Aorta (tissue), 5 donors: ENCODE data around the gene SLC22A1. TPM values are rescaled to one million over a fixed set of nuclear protein-coding genes. Genes with fewer than 3 reads are reported as not detected.

Experiments
- ATAC-seq: fragments of 200-7000 bp; cut with Tn5 transposase; one replicate; pipeline ENCODE4 v1.9.1; 2022; ENCODE audit warnings: moderate library complexity; ENCODE audit not compliant: low FRiP score
- DNase-seq, 2 donors: peaks; one replicate each; pipeline ENCODE4 v3.0.0-alpha.2; 2020
- H3K27ac ChIP-seq, 2 donors: one replicate each; pipeline ENCODE4 v1.5.1; 2013; ENCODE audit warnings: low read length in 2 of 2, mild to moderate bottlenecking in 2 of 2, moderate library complexity in 2 of 2, control low read depth in 1 of 2, inconsistent platforms in 1 of 2, low read depth in 1 of 2
- H3K27me3 ChIP-seq, 2 donors: one replicate each; pipeline ENCODE4 v1.6.1; 2013; ENCODE audit warnings: control low read depth in 1 of 2, low read length in 1 of 2, mild to moderate bottlenecking in 1 of 2, moderate library complexity in 1 of 2; ENCODE audit not compliant: insufficient read depth in 2 of 2, control insufficient read depth in 1 of 2
- H3K36me3 ChIP-seq, 2 donors: one replicate each; pipeline ENCODE4 v1.6.1; 2013; ENCODE audit warnings: control low read depth in 1 of 2, low read length in 1 of 2, mild to moderate bottlenecking in 1 of 2; ENCODE audit not compliant: insufficient read depth in 2 of 2, control insufficient read depth in 1 of 2
- H3K4me1 ChIP-seq, 2 donors: one replicate each; pipeline ENCODE4 v1.6.1; 2013; ENCODE audit warnings: low read length in 2 of 2, control low read depth in 1 of 2, mild to moderate bottlenecking in 1 of 2, moderate library complexity in 1 of 2; ENCODE audit not compliant: insufficient read depth in 2 of 2, control insufficient read depth in 1 of 2
- H3K4me3 ChIP-seq, 2 donors: one replicate each; pipeline ENCODE4 v1.5.1; 2013; ENCODE audit warnings: low read length in 2 of 2, control low read depth in 1 of 2, mild to moderate bottlenecking in 1 of 2
- H3K9me3 ChIP-seq: one replicate; pipeline ENCODE4 v1.6.1; 2013; ENCODE audit warnings: mild to moderate bottlenecking, low read length; ENCODE audit not compliant: control insufficient read depth
- WGBS, 2 donors: extraction: QIAGEN DNeasy Blood & Tissue Kit; methylation state at CpG; one replicate each; pipeline ENCODE4 v1.1.7; 2013; 5-methylcytosine and 5-hydroxymethylcytosine counted together
- intact Hi-C, 2 donors: fragments of 100-400 bp; cut with DNase I; formaldehyde crosslinking; loops; one replicate each; pipeline versions ENCODE4 v1.14.2 to v1.15.0; 2022
- long read RNA-seq, 2 donors: library from polyadenylated mRNA; unstranded; transcript quantifications; one replicate each; pipeline ENCODE4 v2.0.0, GENCODE V29; 2020 to 2021
- polyA plus RNA-seq, 2 donors: library from polyadenylated mRNA; stranded (reverse); fragments of 200-250 nt; gene quantifications; one replicate each; pipeline ENCODE4 v1.2.3, GENCODE V29; 2013
- total RNA-seq, 2 donors: library from RNA; stranded (reverse); fragmentation: NEBNext Ultra II Directional; extraction: Animal tissue kit (Norgen Biotek cat#: 25700); gene quantifications; one replicate each; pipeline ENCODE4 v1.2.1, GENCODE V29; 2021
- donor health status: healthy with polysubstance abuse.
- donor health status: Bipolar disorder and iron deficiency.
- donor health status: DM: no; HTN: no; CAD: no.
- donor health status: DM: no; HTN: no; CAD: no.
- donor health status: DM: yes; HTN: yes; CAD: no.

The SLC22A1 gene
- total RNA-seq (1 to 10 TPM; 2.5 to 2.8 TPM), polyA plus RNA-seq (1 to 10 TPM in 1 of 2 donors, not detected in 1; 1.4 TPM)
- long read RNA-seq, donor 1, partial matches to known transcripts: 0 of 2 reads
- long read RNA-seq, donor 1, other reads (novel, unspliced or antisense): 2 of 2 reads
- long read RNA-seq, donor 2: 0 reads

GRCh38 chr6:160121558-160121957 is at the start of gene SLC22A1:
Gene SLC22A1, plus strand, starts transcription at chr6:160121815. Its CDS starts 121 bp downstream, at chr6:160121936.
- DNase-seq (peak in 1 of 2 donors; percentile 35), ATAC-seq (no peak)
- no peak within 1 kb of the TSS for H3K4me3 ChIP-seq
- WGBS, 2 donors: 85 to 90% methylated on average over 8 of the region's 8 CpGs
- no peaks in the 10 kb centered on the region for H3K27me3 ChIP-seq
- H3K9me3 ChIP-seq: no peaks in the 10 kb centered on the region
- no peaks in the 10 kb centered on the region for H3K36me3 ChIP-seq
- intact Hi-C loops: no loop called here
- no peaks in the 10 kb centered on the region for H3K4me1 ChIP-seq
- no peak within 1 kb of the TSS for H3K27ac ChIP-seq

GRCh38 chr6:160073272-160073671 is 48.3 kb upstream of the SLC22A1 start:
- Histone ChIP-seq H3K27ac (no peak overlapping the region), H3K27me3 (no peaks in the 10 kb centered on the region), H3K36me3 (peaks cover 0 to 12% of the 10 kb centered on the region in 2 donors), H3K9me3 (no peaks in the 10 kb centered on the region), H3K4me3 (no peak overlapping the region), H3K4me1 (no peaks in the 10 kb centered on the region)
- ATAC-seq (no peak), DNase-seq (no peak)
- WGBS, 2 donors: 87 to 89% methylated on average over 9 of the region's 9 CpGs
- intact Hi-C loops: no loop called here

GRCh38 chr6:160076009-160076408 is 45.6 kb upstream of the SLC22A1 start:
- Histone ChIP-seq H3K36me3 (peaks cover 0 to 12% of the 10 kb centered on the region in 2 donors), H3K4me3 (no peak overlapping the region), H3K4me1 (no peaks in the 10 kb centered on the region), H3K27me3 (no peaks in the 10 kb centered on the region), H3K27ac (no peak overlapping the region), H3K9me3 (no peaks in the 10 kb centered on the region)
- intact Hi-C loops: no loop called here
- DNase-seq (no peak), ATAC-seq (no peak)
- WGBS, 2 donors: 91 to 95% methylated on average over 5 of the region's 5 CpGs

DNA sequence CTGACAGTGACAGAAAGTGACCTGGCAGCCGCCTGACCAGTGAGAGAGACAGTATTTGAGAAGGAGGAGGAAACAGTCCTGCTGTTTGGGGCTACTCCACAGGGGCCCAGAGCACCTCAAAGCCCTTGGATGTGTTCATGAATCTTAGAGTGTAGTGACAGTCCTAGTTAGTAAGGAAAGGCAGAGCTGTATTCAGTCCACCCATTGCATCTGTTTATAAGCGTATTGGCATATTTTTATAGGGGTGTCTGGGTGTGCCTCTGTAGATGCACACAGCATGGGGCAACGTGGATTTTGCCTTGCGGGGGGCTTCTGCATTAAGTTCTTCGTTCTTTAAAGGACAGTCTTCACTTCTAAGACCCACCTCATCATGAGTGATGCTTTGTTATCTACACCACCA is 44.6 kb upstream of the SLC22A1 start:
- no peak for ATAC-seq
- no peaks in the 10 kb centered on the region for H3K27me3 ChIP-seq
- H3K36me3 ChIP-seq: peaks cover 0 to 12% of the 10 kb centered on the region in 2 donors
- no peaks in the 10 kb centered on the region for H3K4me1 ChIP-seq
- no peak for DNase-seq
- H3K27ac ChIP-seq: no peak overlapping the region
- no peak overlapping the region for H3K4me3 ChIP-seq
- H3K9me3 ChIP-seq: no peaks in the 10 kb centered on the region
- intact Hi-C loops: no loop called here
- 87 to 94% methylated on average over 5 of the region's 5 CpGs for WGBS, 2 donors

DNA sequence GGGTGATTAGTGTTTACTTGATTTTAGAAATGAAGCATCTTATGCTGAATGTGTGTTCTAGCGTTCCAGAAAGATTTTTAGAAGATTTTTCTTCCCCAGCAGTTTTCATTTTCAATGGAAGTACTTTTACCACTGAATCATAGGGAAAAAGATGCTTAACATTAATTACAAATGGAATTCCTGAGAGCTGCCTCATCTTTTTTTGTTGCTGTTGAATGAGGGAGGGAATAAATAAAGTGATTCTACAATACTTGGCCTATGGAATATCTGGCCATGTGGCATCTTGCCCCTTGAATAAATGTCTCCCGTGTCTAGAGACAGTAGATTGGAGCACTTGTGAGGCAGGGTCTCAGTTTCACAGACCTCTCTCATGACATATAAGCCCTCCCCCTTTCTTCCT is 44.1 kb upstream of the SLC22A1 start:
- intact Hi-C loops: no loop called here
- ATAC-seq: no peak
- Histone ChIP-seq H3K4me3 (no peak overlapping the region), H3K27me3 (no peaks in the 10 kb centered on the region), H3K4me1 (no peaks in the 10 kb centered on the region), H3K27ac (no peak overlapping the region), H3K9me3 (no peaks in the 10 kb centered on the region), H3K36me3 (peaks cover 0 to 12% of the 10 kb centered on the region in 2 donors)
- 76 to 85% methylated on average over 2 of the region's 2 CpGs for WGBS, 2 donors
- DNase-seq: no peak

GRCh38 chr6:160078883-160079685 is 42.5 kb upstream of the SLC22A1 start:
- intact Hi-C loops: no loop called here

DNA sequence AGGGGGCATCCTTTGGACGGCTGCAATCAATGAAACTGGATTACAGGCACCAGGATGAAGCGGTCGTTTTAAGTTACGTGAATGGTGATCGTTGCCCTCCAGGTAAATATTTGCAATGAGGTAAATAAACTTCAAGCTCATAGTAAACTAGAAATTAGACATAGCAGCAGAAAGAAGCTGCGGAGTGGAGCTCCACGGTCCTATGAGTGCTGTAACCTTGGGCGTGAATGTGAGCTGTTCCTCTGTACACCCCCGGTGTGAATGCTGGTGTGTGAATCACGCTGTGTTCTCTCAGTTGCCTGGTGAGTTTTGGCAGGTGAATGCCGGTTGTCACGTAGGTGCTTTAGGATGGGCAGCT is 42.0 kb upstream of the SLC22A1 start:
- Histone ChIP-seq H3K4me1 (no peaks in the 10 kb centered on the region), H3K27ac (no peak overlapping the region), H3K9me3 (no peaks in the 10 kb centered on the region), H3K4me3 (no peak overlapping the region), H3K36me3 (peaks cover 0 to 13% of the 10 kb centered on the region in 2 donors), H3K27me3 (no peaks in the 10 kb centered on the region)
- 96% methylated on average over 12 of the region's 12 CpGs for WGBS, 2 donors
- DNase-seq (no peak), ATAC-seq (no peak)
- intact Hi-C loops: loop anchor here (10.0 kb wide), 2 partner anchors 215 to 455 kb away; no protein-coding TSS in a partner anchor

More at GRCh38 chr6:160078883-160079685, 42.5 kb upstream of the SLC22A1 start:
- ATAC-seq: peak; percentile 53
- 95 to 97% methylated on average over 22 to 23 of the region's 23 CpGs for WGBS, 2 donors
- Histone ChIP-seq H3K27me3 (no peaks in the 10 kb centered on the region), H3K9me3 (no peaks in the 10 kb centered on the region), H3K4me1 (no peaks in the 10 kb centered on the region), H3K36me3 (peaks cover 0 to 10% of the 10 kb centered on the region in 2 donors), H3K4me3 (no peak overlapping the region), H3K27ac (no peak overlapping the region)
- DNase-seq: no peak

DNA sequence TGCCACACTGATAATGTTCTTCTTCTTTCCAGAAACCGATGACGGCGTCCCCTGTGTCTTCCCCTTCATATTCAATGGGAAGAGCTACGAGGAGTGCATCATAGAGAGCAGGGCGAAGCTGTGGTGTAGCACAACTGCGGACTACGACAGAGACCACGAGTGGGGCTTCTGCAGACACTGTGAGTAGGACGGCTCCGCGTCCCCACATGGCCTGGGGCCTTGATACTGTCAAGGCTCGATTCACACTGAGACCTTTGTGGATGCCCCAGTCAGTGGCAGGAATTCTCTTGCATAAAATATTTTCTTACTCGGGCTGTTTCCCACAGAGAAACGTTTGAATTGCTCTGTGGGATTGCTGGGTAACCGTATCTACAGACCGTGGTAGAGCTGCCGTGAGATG is 41.5 kb upstream of the SLC22A1 start:
- no peaks in the 10 kb centered on the region for H3K4me1 ChIP-seq
- intact Hi-C loops: loop anchor here (10.0 kb wide), 2 partner anchors 215 to 455 kb away; no protein-coding TSS in a partner anchor
- no peak overlapping the region for H3K4me3 ChIP-seq
- H3K36me3 ChIP-seq: peaks cover 0 to 14% of the 10 kb centered on the region in 2 donors
- no peaks in the 10 kb centered on the region for H3K9me3 ChIP-seq
- ATAC-seq: no peak
- H3K27ac ChIP-seq: no peak overlapping the region
- WGBS, 2 donors: 97% methylated on average over 17 of the region's 17 CpGs
- no peaks in the 10 kb centered on the region for H3K27me3 ChIP-seq
- DNase-seq: peak in 1 of 2 donors; percentile 5

- no peak overlapping the region for H3K27ac ChIP-seq
- H3K4me1 ChIP-seq: no peaks in the 10 kb centered on the region
- no peak for ATAC-seq
- H3K27me3 ChIP-seq: no peaks in the 10 kb centered on the region
- no peak for DNase-seq
- intact Hi-C loops: loop anchor here (10.0 kb wide), 2 partner anchors 217 to 453 kb away; no protein-coding TSS in a partner anchor
- 80% methylated on average over 11 of the region's 11 CpGs for WGBS, 2 donors
- H3K4me3 ChIP-seq: no peak overlapping the region
- H3K36me3 ChIP-seq: peaks cover 0 to 16% of the 10 kb centered on the region in 2 donors
- no peaks in the 10 kb centered on the region for H3K9me3 ChIP-seq
Measured at GRCh38 chr6:160081398-160081797, 40.2 kb upstream of the SLC22A1 start.
